Left colon (tissue), 2 donors: ENCODE results near the gene RELCH. TPM values are rescaled to one million over a fixed set of nuclear protein-coding genes. Genes with fewer than 3 reads are reported as not detected.

Source experiments
- ATAC-seq: fragments of 200-7000 bp; cut with Tn5 transposase; one replicate; pipeline ENCODE4 v1.9.1; 2020; ENCODE audit warnings: mild to moderate bottlenecking, moderate library complexity
- DNase-seq, 2 donors: peaks; one replicate each; pipeline ENCODE4 v3.0.0-alpha.2; 2020
- intact Hi-C, 2 donors: fragments of 100-400 bp; cut with DNase I in 1 of 2; cut with micrococcal nuclease in 1 of 2; formaldehyde crosslinking; loops; one replicate each; pipeline versions ENCODE4 v1.11.2 to v1.14.0; 2022; cut with DNase I, micrococcal nuclease
- total RNA-seq, 2 donors: library from RNA; stranded (reverse); fragmentation: NEBNext Ultra II Directional; extraction: Animal tissue kit (Norgen Biotek cat#: 25700); gene quantifications; one replicate each; pipeline ENCODE4 v1.2.1, GENCODE V29; 2021
- donor health status: DM: no; HTN: no; CAD: no.
- donor health status: DM: yes; HTN: yes; CAD: no.

RELCH gene
- total RNA-seq, 2 donors from 2014 or later = 46.9 to 61.1 TPM

- no peak for ATAC-seq
- DNase-seq = peak in 1 of 2 donors; percentile 41
- intact Hi-C loops = loop anchor here in 1 of 2 donors (5.0 kb wide), 1 partner anchor 61 kb away; no protein-coding TSS in a partner anchor
These were observed 619 bp upstream of the RELCH start for GRCh38 chr18:62186499-62186773.

- DNase-seq = peak; percentile 53
- intact Hi-C loops = loop anchor here in 1 of 2 donors (5.0 kb wide), 1 partner anchor 59 kb away; no protein-coding TSS in a partner anchor
- peak; percentile 50 for ATAC-seq
These were observed 772 bp downstream of the RELCH start for GRCh38 chr18:62187543-62188510.

- DNase-seq = no peak
- intact Hi-C loops = loop anchor here in 1 of 2 donors (5.0 kb wide), 1 partner anchor 58 kb away; no protein-coding TSS in a partner anchor
These were observed 2.2 kb downstream of the RELCH start for GRCh38 chr18:62189208-62189607.

GRCh38 chr18:62196079-62196478, 9.0 kb downstream of the RELCH start:
- intact Hi-C loops = no loop called here
- no peak for ATAC-seq
- no peak for DNase-seq

More at GRCh38 chr18:62189208-62189607, 2.2 kb downstream of the RELCH start:
- no peak for ATAC-seq

GRCh38 chr18:62196980-62197379, 9.9 kb downstream of the RELCH start:
- DNase-seq = no peak
- intact Hi-C loops = no loop called here
- ATAC-seq = peak; percentile 65

GRCh38 chr18:62198259-62198658, 11.2 kb downstream of the RELCH start:
- peak; percentile 12 for ATAC-seq
- no peak for DNase-seq
- intact Hi-C loops = no loop called here

- peak; percentile 76 for ATAC-seq
- intact Hi-C loops = no loop called here
These were observed 12.6 kb downstream of the RELCH start for GRCh38 chr18:62199629-62200028.

GRCh38 chr18:62200121-62200914, 13.3 kb downstream of the RELCH start:
- intact Hi-C loops = no loop called here
- ATAC-seq = peak; percentile 49
- no peak for DNase-seq

More at GRCh38 chr18:62199629-62200028, 12.6 kb downstream of the RELCH start:
- DNase-seq = no peak

- DNase-seq (no peak), ATAC-seq (peak; percentile 53)
- intact Hi-C loops = no loop called here
These were observed 14.8 kb downstream of the RELCH start for GRCh38 chr18:62201870-62202269.

GRCh38 chr18:62205824-62206223, 18.8 kb downstream of the RELCH start:
- DNase-seq (no peak), ATAC-seq (peak; percentile 18)
- intact Hi-C loops = no loop called here

GRCh38 chr18:62206593-62206992, 19.5 kb downstream of the RELCH start:
- DNase-seq (peak; percentile 33 to 46), ATAC-seq (peak; percentile 88)
- intact Hi-C loops = no loop called here

GRCh38 chr18:62209046-62209445, 22.0 kb downstream of the RELCH start:
- intact Hi-C loops = no loop called here
- ATAC-seq (no peak), DNase-seq (no peak)

GRCh38 chr18:62210138-62210537, 23.1 kb downstream of the RELCH start:
- intact Hi-C loops = no loop called here
- DNase-seq (no peak), ATAC-seq (no peak)

- peak; percentile 84 for ATAC-seq
- intact Hi-C loops = no loop called here
- no peak for DNase-seq
These were observed 24.3 kb downstream of the RELCH start for GRCh38 chr18:62211325-62211828.

- intact Hi-C loops = no loop called here
- ATAC-seq (peak; percentile 60), DNase-seq (no peak)
These were observed 27.7 kb downstream of the RELCH start for GRCh38 chr18:62214790-62215189.

- no peak for ATAC-seq
- intact Hi-C loops = no loop called here
- DNase-seq = no peak
These were observed 37.2 kb downstream of the RELCH start for GRCh38 chr18:62224229-62224628.

- intact Hi-C loops = no loop called here
- ATAC-seq = no peak
- no peak for DNase-seq
These were observed 39.0 kb downstream of the RELCH start for GRCh38 chr18:62226047-62226446.

- ATAC-seq = no peak
- no peak for DNase-seq
- intact Hi-C loops = no loop called here
These were observed 49.2 kb downstream of the RELCH start for GRCh38 chr18:62236252-62236651.

GRCh38 chr18:62239475-62239874, 52.4 kb downstream of the RELCH start:
- ATAC-seq = no peak
- intact Hi-C loops = no loop called here
- DNase-seq = no peak
